KMS-11 (cell line): ENCODE data around the gene TCF4.

ENCODE experiments used
- H2AFZ ChIP-seq: fragments of 200-600 bp; sonication (generic); 2 replicates; pipeline ENCODE4 v1.6.1; 2016; ENCODE audit warnings: antibody characterized with exemption, mixed run types, low read depth
- H3K27ac ChIP-seq: fragments of 200-600 bp; sonication (generic); 2 replicates; pipeline ENCODE4 v1.6.1; 2016; ENCODE audit warnings: mild to moderate bottlenecking, mixed run types
- H3K27me3 ChIP-seq: fragments of 200-600 bp; sonication (generic); 2 replicates; pipeline ENCODE4 v1.6.1; 2017; ENCODE audit warnings: mild to moderate bottlenecking, low read depth, mixed run types, moderate library complexity; ENCODE audit not compliant: insufficient read depth
- H3K36me3 ChIP-seq: fragments of 200-600 bp; sonication (generic); 2 replicates; pipeline ENCODE4 v1.6.1; 2017; ENCODE audit warnings: mild to moderate bottlenecking, mixed run types; ENCODE audit not compliant: insufficient read depth
- H3K4me1 ChIP-seq: fragments of 200-600 bp; sonication (generic); 2 replicates; pipeline ENCODE4 v1.6.1; 2016; ENCODE audit warnings: mild to moderate bottlenecking, low read depth, mixed run types; ENCODE audit not compliant: poor library complexity, severe bottlenecking
- H3K4me2 ChIP-seq: fragments of 200-600 bp; sonication (generic); 2 replicates; pipeline ENCODE4 v1.7.0; 2016; ENCODE audit warnings: mild to moderate bottlenecking, mixed run types
- H3K4me3 ChIP-seq: fragments of 200-600 bp; sonication (generic); IDR thresholded peaks from 2 replicates; pipeline ENCODE4 v1.6.1; 2017; ENCODE audit warnings: low read depth, low read length, mixed read lengths; ENCODE audit not compliant: insufficient read depth
- H3K79me2 ChIP-seq: fragments of 200-600 bp; sonication (generic); 2 replicates; pipeline ENCODE4 v1.6.1; 2016; ENCODE audit warnings: low read depth, mixed run types; ENCODE audit not compliant: insufficient read depth
- H3K9ac ChIP-seq: fragments of 200-600 bp; sonication (generic); 2 replicates; pipeline ENCODE4 v1.6.1; 2016; ENCODE audit warnings: mild to moderate bottlenecking, mixed run types
- H4K20me1 ChIP-seq: fragments of 200-600 bp; sonication (generic); 2 replicates; pipeline ENCODE4 v1.6.1; 2016; ENCODE audit warnings: mild to moderate bottlenecking, mixed run types; ENCODE audit not compliant: insufficient read depth
- TF ChIP-seq, protein P1 (sequence below): fragments of 200-600 bp; sonication (generic); conservative IDR thresholded peaks from 2 replicates; pipeline ENCODE4 v1.6.1; 2017; ENCODE audit warnings: low read depth, mild to moderate bottlenecking, antibody characterized with exemption, low read length, moderate library complexity, mixed read lengths

The TCF4 gene

DNA sequence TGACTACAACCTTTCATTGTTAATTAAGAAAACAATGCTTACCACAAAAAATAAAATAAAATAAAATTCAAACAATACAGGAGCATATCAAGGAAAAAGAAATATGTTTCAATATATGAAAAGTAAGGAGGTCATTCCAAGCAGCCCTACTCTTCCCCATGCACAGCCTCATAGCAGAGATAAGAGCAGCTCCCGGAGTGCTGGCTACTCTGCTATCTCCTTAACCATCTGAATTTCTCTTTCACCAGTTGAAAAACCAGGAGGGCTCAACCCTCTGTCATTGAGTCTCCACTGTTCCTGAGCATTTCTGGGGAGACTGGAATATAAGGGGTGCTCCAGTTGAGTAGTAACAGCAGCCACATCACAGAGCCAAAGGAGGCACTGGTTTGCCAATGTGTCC, 201.4 kb downstream of the TCF4 start:
- no peak overlapping the region for H2AFZ ChIP-seq
- no peaks in the 10 kb centered on the region for H3K36me3 ChIP-seq
- no peaks in the 10 kb centered on the region for H3K27me3 ChIP-seq
- H3K79me2 ChIP-seq = peaks cover 14% of the 10 kb centered on the region; the same call in 1 of the 2 replicates
- TF ChIP-seq, protein P1, sequence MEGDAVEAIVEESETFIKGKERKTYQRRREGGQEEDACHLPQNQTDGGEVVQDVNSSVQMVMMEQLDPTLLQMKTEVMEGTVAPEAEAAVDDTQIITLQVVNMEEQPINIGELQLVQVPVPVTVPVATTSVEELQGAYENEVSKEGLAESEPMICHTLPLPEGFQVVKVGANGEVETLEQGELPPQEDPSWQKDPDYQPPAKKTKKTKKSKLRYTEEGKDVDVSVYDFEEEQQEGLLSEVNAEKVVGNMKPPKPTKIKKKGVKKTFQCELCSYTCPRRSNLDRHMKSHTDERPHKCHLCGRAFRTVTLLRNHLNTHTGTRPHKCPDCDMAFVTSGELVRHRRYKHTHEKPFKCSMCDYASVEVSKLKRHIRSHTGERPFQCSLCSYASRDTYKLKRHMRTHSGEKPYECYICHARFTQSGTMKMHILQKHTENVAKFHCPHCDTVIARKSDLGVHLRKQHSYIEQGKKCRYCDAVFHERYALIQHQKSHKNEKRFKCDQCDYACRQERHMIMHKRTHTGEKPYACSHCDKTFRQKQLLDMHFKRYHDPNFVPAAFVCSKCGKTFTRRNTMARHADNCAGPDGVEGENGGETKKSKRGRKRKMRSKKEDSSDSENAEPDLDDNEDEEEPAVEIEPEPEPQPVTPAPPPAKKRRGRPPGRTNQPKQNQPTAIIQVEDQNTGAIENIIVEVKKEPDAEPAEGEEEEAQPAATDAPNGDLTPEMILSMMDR = no peak
- H3K9ac ChIP-seq = no peak overlapping the region
- no peak overlapping the region for H3K27ac ChIP-seq
- H4K20me1 ChIP-seq = no peaks in the 10 kb centered on the region
- no peak overlapping the region for H3K4me3 ChIP-seq
- peaks cover 10% of the 10 kb centered on the region for H3K4me1 ChIP-seq
- no peak overlapping the region for H3K4me2 ChIP-seq

GRCh38 chr18:55385770-55386169, 202.2 kb downstream of the TCF4 start:
- Histone ChIP-seq H3K27ac (no peak overlapping the region), H2AFZ (no peak overlapping the region), H3K79me2 (peaks cover 14% of the 10 kb centered on the region; the same call in 1 of the 2 replicates), H3K36me3 (no peaks in the 10 kb centered on the region), H3K4me3 (no peak overlapping the region), H4K20me1 (no peaks in the 10 kb centered on the region), H3K27me3 (no peaks in the 10 kb centered on the region), H3K4me1 (peaks cover 17% of the 10 kb centered on the region), H3K9ac (no peak overlapping the region), H3K4me2 (no peak overlapping the region)
- TF ChIP-seq, protein P1 = no peak

DNA sequence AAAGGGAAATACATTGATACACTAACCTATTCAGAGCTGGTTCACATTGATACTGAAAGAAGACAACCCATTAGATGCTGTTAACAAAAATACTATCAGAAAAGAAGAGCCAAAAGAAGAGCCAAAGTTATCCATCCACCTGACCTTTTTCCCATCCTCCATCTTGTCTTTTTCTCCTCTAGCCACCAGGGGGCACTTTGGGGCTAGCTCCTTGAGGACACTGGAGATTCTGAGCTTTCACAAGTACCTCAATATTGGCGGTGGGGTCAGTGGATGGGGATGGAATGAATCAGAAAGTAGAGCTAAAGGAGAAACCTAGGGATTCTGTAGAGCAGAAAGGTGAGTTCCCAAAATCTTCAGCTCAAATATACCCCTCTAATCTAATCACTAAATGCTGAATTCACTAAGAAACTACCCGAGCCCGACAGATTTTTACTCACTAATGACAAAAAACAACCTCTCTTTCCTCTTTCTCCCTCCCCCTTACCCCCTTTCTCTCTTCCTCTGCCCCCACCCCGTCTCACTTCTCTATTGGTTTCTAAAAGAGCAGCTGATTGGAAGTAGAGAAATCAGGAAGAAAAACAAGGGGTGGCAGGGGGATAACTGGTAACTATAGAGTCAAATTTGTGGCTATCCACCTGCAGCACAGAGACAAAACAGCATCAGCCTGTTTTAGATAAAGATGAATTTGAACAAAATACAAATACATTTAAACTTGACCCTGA, 203.3 kb downstream of the TCF4 start:
- Histone ChIP-seq H3K4me2 (no peak overlapping the region), H2AFZ (no peak overlapping the region), H3K27ac (no peak overlapping the region), H4K20me1 (no peaks in the 10 kb centered on the region), H3K9ac (no peak overlapping the region), H3K4me3 (no peak overlapping the region), H3K4me1 (peaks cover 27% of the 10 kb centered on the region), H3K79me2 (peaks cover 14% of the 10 kb centered on the region; the same call in 1 of the 2 replicates), H3K36me3 (no peaks in the 10 kb centered on the region), H3K27me3 (no peaks in the 10 kb centered on the region)
- TF ChIP-seq, protein P1 = peak; percentile 92

DNA sequence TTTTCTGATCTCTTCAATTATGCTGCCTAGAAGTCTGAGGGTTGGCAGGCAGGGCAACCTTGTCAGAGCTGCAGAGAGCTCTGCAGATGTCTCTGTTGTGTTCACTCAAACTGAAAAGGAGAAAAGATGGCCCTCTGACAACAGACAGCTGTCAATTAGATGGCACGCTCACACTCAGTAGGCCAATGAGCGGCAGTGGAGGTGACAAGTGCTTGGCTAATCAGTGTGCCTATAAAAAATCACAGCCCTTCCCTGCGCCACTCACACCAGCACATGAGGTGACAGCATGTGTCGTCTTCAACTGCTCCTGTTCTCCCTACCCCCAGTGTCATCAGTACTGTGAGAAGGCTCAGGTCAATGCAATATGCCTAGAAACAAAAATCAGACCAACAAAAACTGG, 203.9 kb downstream of the TCF4 start:
- H3K9ac ChIP-seq = no peak overlapping the region
- H3K4me2 ChIP-seq = no peak overlapping the region
- H3K27ac ChIP-seq = no peak overlapping the region
- no peak overlapping the region for H2AFZ ChIP-seq
- H4K20me1 ChIP-seq = no peaks in the 10 kb centered on the region
- H3K79me2 ChIP-seq = peaks cover 14% of the 10 kb centered on the region; the same call in 1 of the 2 replicates
- H3K4me3 ChIP-seq = no peak overlapping the region
- TF ChIP-seq, protein P1 = no peak
- no peaks in the 10 kb centered on the region for H3K36me3 ChIP-seq
- no peaks in the 10 kb centered on the region for H3K27me3 ChIP-seq
- peaks cover 30% of the 10 kb centered on the region for H3K4me1 ChIP-seq
